Left ventricle myocardium inferior (tissue), 1 donor: ENCODE measurements around the gene RNASE8. TPM values are rescaled to one million over a fixed set of nuclear protein-coding genes. Genes with fewer than 3 reads are reported as not detected.
A peak's percentile ranks its signal among the peaks of the same experiment; 100 is the strongest.

Experiments
- DNase-seq: peaks from one replicate; pipeline ENCODE4 v3.0.0-alpha.2; 2020
- H3K27ac ChIP-seq: fragments of 200-600 bp; replicated peaks from 2 replicates; pipeline ENCODE4 v1.8.0; 2021
- H3K27me3 ChIP-seq: fragments of 200-600 bp; 2 replicates; pipeline ENCODE4 v1.8.0; 2021; ENCODE audit warnings: low read depth
- H3K36me3 ChIP-seq: fragments of 200-600 bp; 2 replicates; pipeline ENCODE4 v1.8.0; 2021
- H3K4me1 ChIP-seq: fragments of 200-600 bp; 2 replicates; pipeline ENCODE4 v1.8.0; 2021
- H3K4me3 ChIP-seq: fragments of 200-600 bp; 2 replicates; pipeline ENCODE4 v1.8.0; 2021; ENCODE audit warnings: mild to moderate bottlenecking, moderate library complexity
- H3K9me3 ChIP-seq: fragments of 200-600 bp; replicated peaks from 2 replicates; pipeline ENCODE4 v1.8.0; 2021
- intact Hi-C: fragments of 100-400 bp; cut with micrococcal nuclease; formaldehyde crosslinking; loops from one replicate; pipeline ENCODE4 v1.11.0; 2022
- total RNA-seq: library from RNA; stranded (reverse); fragmentation: NEBNext Ultra II Directional; extraction: Animal tissue kit (Norgen Biotek cat#: 25700); gene quantifications from one replicate; pipeline ENCODE4 v1.2.1, GENCODE V29; 2021
- TF ChIP-seq, protein P1 (sequence below): fragments of 200-600 bp; IDR thresholded peaks from 2 replicates; pipeline ENCODE4 v1.8.0; 2021; ENCODE audit warnings: antibody characterized with exemption, mild to moderate bottlenecking, borderline replicate concordance
- donor health status: DM: no; HTN: yes; CAD: no; lungs with severe emphysema.

The RNASE8 gene
- total RNA-seq, 1 donor from 2014 or later, result not detected

DNA sequence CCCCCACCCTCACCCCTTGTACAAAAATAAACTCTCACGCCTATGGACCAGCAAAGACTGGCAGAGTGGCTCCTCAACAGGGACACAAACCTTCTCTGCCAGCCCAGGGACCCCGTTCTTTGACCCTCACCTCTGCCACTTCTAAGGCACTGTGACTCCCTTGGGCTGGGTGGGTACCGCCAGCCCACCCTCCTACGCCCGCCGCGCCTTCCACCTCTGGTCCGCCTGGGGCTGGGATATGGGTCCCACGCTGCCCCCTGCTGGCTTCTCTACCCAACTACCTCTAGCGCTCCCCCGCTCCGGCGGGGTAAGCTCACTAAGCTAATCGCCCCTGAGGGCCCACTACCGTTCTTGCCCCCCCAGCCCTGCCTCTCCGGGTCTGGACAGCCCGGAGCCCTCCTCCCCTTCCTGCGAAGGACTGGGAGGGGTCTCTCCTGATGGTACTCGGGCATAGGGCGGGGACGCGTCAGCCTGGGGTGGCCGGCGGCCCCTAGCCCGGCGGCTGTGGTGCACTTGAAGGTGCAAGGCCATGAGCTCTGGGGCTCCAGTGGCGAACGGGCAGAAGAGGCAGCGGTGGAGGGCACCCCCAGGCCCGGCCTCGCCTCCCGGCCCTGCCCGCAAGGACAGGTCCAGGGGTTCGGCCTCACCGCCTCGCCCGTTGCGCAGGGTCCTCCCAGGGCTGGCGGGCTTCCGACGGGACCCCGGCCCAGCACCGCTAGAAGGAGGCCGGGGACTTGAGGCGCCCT is 32.7 kb downstream of the RNASE8 start:
- Histone ChIP-seq H3K9me3 (no peaks in the 10 kb centered on the region), H3K36me3 (peaks cover 67% of the 10 kb centered on the region), H3K4me3 (no peak overlapping the region), H3K27me3 (no peaks in the 10 kb centered on the region), H3K27ac (no peak overlapping the region), H3K4me1 (peaks cover 18% of the 10 kb centered on the region)
- TF ChIP-seq, protein P1, sequence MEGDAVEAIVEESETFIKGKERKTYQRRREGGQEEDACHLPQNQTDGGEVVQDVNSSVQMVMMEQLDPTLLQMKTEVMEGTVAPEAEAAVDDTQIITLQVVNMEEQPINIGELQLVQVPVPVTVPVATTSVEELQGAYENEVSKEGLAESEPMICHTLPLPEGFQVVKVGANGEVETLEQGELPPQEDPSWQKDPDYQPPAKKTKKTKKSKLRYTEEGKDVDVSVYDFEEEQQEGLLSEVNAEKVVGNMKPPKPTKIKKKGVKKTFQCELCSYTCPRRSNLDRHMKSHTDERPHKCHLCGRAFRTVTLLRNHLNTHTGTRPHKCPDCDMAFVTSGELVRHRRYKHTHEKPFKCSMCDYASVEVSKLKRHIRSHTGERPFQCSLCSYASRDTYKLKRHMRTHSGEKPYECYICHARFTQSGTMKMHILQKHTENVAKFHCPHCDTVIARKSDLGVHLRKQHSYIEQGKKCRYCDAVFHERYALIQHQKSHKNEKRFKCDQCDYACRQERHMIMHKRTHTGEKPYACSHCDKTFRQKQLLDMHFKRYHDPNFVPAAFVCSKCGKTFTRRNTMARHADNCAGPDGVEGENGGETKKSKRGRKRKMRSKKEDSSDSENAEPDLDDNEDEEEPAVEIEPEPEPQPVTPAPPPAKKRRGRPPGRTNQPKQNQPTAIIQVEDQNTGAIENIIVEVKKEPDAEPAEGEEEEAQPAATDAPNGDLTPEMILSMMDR, result peak; percentile 56
- DNase-seq, result no peak
- intact Hi-C loops, result no loop called here

DNA sequence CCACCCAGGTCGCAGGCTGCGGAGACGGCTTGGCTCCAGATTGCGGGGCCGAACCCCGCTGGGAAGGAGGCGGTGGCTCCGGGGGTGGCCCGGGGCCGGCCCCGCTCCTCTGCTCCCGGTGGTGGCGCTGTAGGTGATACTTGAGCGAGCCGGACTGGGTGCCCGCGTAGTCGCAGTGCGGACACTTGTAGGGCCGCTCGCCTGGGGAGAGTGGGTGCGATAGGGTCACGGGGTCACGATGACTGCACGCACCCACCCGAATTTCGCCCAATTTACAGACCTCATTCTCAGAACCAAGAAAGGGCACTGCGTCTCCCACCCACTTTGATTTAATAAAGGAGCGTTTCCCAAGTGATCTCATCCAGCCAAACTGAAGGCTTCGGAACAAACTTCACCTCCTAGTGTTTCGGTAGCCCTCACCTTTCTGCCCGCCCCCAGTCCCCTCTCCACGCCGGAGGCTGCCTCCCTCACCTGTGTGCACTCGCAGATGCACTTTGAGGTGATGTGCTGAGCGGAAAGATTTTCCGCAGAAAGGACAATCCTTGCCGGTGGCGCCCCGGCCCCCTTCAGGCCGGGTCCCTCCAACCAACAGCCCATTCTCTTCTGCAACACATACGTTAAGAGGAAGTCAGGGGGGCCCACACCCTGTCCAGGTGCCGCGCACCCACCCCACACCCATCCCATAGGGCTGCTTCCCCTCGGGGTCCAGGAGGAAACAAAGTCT is 33.5 kb downstream of the RNASE8 start:
- peaks cover 25% of the 10 kb centered on the region for H3K4me1 ChIP-seq
- no peak for DNase-seq
- TF ChIP-seq, protein P1, result no peak
- intact Hi-C loops, result no loop called here
- no peaks in the 10 kb centered on the region for H3K27me3 ChIP-seq
- peaks cover 60% of the 10 kb centered on the region for H3K36me3 ChIP-seq
- no peak overlapping the region for H3K27ac ChIP-seq
- H3K4me3 ChIP-seq, result no peak overlapping the region
- no peaks in the 10 kb centered on the region for H3K9me3 ChIP-seq

DNA sequence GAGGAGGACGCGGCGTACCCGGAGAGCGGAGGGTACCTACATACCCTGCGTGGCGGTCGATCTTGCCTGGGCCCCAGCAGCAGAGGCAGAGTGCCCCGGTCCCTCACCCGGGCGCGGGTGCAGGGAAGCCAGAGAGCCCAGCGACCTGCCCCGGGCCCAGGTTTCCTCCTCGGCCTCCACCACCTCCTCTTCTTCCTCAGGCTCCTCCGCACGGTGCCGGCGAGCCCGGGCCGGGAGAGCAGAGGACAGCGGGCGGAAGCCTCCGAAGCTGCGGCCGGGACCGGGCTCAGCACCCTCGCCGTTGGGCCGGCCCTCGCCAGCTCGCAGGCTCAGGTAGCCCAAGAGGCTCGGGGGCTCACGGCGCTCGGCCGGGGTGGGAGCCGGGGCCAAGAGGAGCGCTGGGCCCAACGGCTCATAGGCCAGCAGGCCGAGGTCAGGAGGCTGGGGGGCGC is 34.2 kb downstream of the RNASE8 start:
- Histone ChIP-seq H3K27me3 (no peaks in the 10 kb centered on the region), H3K36me3 (peaks cover 53% of the 10 kb centered on the region), H3K9me3 (no peaks in the 10 kb centered on the region), H3K27ac (no peak overlapping the region), H3K4me3 (no peak overlapping the region), H3K4me1 (peaks cover 32% of the 10 kb centered on the region)
- intact Hi-C loops, result no loop called here
- no peak for DNase-seq
- TF ChIP-seq, protein P1, result no peak

DNA sequence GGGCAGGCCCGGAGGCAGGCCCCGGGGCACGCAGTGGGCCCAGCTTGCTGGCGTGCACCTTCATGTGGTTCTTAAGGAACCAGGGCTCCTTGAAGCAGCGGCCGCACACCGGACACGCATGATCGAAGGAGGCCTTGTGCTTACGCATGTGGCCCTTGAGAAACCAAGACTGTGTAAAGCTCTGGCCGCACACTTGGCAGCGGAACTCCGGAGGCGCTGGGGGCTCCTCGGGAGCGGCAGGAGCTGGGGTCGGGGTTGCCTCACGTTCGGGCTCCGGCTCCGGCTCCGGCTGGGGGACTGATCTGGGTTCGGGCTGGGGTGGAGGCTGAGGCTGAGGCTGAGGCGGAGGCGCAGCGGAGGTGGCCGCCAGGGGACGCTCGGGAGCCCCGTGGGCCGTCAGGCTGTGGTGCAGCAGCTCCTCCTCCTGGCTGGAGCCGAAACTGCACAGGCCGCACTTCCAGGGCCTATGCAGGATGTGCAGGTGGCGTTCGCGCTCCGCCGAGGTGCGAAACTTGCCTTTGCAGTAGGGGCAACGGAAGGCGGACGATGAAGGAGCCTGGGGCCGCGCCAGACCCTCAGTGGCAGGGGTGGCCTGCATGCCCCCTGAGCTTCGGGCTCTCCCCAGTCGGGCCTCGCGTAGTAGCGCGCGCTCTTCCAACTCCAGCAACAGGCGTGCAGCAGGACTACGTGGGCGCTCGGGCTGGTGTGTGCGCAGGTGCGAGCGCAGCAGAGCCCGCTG is 34.8 kb downstream of the RNASE8 start:
- H3K36me3 ChIP-seq, result peaks cover 48% of the 10 kb centered on the region
- H3K27me3 ChIP-seq, result no peaks in the 10 kb centered on the region
- TF ChIP-seq, protein P1, result peak; percentile 100
- no peak overlapping the region for H3K4me3 ChIP-seq
- intact Hi-C loops, result no loop called here
- no peak overlapping the region for H3K27ac ChIP-seq
- H3K4me1 ChIP-seq, result peaks cover 38% of the 10 kb centered on the region
- H3K9me3 ChIP-seq, result no peaks in the 10 kb centered on the region
- peak; percentile 84 for DNase-seq

DNA sequence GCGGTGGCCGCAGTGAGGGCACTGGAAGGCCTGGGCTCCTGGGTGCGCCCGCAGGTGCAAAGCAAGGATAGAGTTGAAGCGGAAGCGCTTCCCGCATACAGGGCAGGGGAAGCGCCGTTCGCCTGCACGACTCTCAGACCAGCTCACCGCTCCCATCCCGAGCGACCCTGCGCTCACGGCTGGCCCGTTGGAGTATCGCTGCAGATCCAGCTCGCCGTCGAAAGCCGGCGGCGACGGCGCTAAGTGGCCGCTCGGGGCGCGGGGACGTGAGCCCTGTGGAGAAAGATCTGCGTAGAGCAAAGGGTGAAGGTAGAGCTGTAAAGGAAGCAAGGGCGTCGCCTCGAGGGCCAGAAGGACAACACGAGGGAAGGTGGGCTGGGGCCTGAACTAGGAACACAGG is 35.4 kb downstream of the RNASE8 start:
- Histone ChIP-seq H3K4me3 (no peak overlapping the region), H3K27me3 (no peaks in the 10 kb centered on the region), H3K9me3 (no peaks in the 10 kb centered on the region), H3K4me1 (peaks cover 43% of the 10 kb centered on the region), H3K27ac (no peak overlapping the region), H3K36me3 (peaks cover 43% of the 10 kb centered on the region)
- DNase-seq, result no peak
- TF ChIP-seq, protein P1, result no peak
- intact Hi-C loops, result no loop called here
